ENCODE data around the gene CRTC3.
"Not testable (repeated sequence)": the region's sequence is repeated elsewhere in the genome, so short reads cannot be mapped to it uniquely, and the experiment has no call there.

The CRTC3 gene

GRCh38 chr15:90519688-90520087 lies 10.0 kb upstream of the CRTC3 start:
- DNase-seq (ENCODE audit: low read depth in 3 of 3, low spot score in 1 of 3): no peak

DNA sequence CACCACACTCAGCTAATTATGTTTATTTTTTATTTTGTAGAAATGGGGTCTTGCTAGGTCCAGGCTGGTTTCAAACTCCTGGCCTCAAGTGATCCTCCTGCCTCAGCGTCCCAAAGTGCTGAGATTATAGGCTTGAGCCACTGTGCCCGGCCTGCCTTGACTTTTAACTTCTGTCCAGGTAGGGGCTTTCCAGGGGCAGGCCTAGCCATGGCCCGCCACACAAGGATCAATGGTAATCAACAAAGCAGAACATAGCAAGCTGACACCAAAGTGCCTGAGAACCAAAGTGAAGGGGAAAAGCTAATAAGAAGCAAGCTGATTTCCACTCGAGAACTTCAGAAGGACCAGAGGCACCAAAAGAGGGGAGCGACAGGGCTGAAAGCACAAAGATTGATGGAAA lies 9.4 kb upstream of the CRTC3 start:
- DNase-seq (ENCODE audit: low read depth in 3 of 3, low spot score in 1 of 3): no peak

DNA sequence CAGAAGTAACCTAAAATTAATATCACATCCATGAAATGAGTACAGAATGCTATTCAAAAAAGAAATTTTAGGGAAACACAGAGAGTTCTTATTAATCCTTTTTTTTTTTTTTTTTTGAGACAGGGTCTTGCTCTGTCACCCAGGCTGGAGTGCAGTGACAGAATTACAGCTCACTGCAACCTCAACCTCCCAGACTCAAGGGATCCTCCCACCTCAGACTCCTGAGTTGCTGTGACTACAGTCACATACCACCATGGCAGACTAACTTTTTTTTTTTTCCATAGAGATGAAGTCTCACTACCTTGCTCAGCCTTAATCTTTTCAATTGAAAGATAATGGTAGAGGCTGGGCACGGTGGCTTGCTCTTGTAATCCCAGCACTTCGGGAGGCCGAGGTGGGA lies 6.3 kb upstream of the CRTC3 start:
- no peak for DNase-seq (ENCODE audit: low read depth in 3 of 3, low spot score in 1 of 3)

DNA sequence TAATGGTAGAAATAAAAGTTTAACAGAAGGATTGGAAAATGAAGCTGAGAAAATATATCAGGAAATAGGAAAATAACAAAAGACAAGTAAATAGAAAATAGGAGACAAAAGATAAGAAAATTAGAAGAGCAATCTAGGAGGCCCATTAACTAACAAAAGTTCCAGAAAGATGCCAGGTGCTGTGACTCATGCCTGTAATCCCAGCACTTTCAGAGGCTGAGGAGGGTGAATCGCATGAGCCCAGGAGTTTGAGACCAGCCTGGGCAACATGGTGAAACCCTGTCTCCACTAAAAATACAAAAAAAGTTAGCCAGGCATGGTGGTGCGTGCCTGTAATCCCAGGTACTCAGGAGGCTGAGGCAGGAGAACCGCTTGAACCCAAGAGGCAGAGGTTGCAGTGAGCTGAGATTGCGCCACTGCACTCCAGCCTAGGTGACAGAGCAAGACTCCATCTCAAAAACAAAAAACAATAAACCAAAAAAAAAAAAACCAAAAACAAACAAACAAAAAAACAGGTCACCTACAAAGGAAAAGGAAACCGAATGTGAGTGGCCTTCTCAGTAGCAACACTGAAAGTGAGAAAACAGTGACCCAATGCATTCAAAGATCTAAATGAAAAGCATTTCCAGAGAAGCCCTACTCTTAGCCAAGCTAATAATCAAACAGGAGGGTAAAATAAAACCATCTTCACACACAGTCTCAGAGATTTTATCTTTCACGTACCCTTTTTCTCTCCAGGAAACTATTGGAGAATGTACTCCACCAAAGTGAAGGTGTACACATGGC lies 5.5 kb upstream of the CRTC3 start:
- DNase-seq (ENCODE audit: low read depth in 3 of 3, low spot score in 1 of 3): not testable (repeated sequence)

DNA sequence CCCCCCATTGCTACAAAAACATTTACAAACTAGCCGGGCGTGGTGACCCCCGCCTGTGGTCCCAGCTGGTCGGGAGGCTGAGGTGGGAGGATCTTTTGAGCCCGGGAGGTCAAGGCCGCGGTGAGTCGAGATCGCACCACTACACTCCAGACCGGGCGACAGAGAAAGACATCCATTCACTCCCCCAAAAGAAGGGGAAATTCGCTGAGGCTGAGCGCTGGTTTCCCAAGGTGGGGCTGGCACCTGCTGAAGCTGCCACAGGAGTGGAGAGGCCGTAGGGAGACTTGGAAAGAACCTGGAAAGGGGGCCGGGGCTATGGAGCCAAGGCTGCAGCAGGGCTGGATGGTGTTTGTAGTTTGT lies 732 bp upstream of the CRTC3 start:
- no peak for DNase-seq (ENCODE audit: low read depth in 3 of 3, low spot score in 1 of 3)

DNA sequence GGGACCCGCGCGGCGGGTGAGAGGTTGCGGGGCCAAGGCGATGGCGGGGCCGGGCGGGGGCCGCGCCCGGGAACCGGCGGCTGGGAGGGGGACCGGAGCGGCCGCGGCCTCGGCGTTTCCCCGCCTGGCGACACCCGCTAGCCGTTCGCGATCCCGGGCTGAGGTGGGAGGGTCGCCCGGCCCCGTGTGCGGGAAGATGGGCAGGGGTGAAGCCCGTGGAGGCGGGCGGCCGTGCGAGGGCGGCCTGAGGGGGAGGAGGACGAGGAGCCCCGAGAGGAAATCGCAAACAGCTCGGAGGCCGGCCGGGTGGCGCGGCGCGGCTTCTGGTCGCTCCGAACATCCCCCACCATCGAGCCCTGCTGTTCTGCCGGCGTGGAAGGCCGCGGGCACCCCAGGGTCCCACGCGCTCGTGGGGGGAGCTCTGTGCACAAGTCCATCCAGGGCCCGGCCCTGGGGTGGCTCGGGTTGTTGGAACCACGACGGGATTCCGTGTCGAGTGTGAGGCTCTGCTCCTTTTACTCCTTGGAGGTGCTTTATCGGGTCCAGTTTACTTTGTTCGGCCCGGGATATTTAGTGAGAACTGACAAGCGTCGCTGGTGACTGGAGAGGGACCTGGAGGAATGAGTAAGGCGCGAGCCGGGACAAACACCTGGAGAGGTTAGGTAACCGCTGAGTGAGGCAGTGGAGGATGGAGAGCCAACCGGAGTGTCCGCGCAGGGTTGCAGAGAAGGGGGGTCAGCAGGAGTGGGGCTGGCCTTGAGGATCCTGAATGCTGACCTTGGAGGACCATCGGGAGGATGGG lies 728 bp downstream of the CRTC3 start:
- peak in 1 of 3 donors; percentile 41 for DNase-seq (ENCODE audit: low read depth in 3 of 3, low spot score in 1 of 3)

DNA sequence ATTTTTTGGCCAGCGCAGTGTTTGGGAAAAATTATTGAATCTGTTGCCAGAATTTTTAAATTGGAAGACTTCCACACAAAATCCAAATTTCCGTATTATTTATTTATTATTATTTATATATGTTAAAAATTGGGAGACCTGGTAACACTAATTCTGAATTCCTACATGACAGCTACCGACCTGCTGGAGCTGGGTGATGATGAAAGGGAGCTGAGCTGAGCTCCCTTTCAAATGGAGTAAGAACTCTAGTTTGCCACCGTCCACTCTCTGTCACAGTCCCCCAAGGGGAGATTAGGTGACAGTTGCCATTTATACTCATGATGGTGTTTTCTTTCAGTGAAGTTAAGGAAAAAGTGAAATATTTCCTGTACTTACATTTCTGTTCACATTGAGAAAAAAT lies 1.4 kb downstream of the CRTC3 start:
- no peak for DNase-seq (ENCODE audit: low read depth in 3 of 3, low spot score in 1 of 3)

DNA sequence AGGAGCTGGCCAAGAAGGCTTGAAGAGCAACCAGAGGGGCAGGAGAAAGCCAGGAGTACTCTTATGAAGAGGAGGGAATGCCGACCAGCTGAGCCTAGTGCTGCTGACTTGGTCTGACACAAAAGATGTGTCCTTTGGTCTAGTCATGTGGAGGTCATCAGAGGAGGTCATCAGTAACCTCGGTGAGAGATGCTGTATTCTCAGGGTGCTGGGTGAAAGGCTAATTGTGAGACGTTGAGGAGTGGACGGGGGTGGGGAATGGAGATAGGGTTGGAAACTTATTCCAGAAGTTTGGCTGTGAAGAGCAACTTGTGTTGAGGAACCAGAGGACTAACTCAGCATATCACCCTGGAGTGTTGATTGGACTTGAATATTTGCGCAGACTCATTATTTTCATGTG lies 5.5 kb downstream of the CRTC3 start:
- DNase-seq (ENCODE audit: low read depth in 3 of 3, low spot score in 1 of 3): no peak

GRCh38 chr15:90539789-90540188 lies 10.1 kb downstream of the CRTC3 start:
- no peak for DNase-seq (ENCODE audit: low read depth in 3 of 3, low spot score in 1 of 3)

GRCh38 chr15:90540768-90541167 lies 11.0 kb downstream of the CRTC3 start:
- DNase-seq (ENCODE audit: low read depth in 3 of 3, low spot score in 1 of 3): no peak

DNA sequence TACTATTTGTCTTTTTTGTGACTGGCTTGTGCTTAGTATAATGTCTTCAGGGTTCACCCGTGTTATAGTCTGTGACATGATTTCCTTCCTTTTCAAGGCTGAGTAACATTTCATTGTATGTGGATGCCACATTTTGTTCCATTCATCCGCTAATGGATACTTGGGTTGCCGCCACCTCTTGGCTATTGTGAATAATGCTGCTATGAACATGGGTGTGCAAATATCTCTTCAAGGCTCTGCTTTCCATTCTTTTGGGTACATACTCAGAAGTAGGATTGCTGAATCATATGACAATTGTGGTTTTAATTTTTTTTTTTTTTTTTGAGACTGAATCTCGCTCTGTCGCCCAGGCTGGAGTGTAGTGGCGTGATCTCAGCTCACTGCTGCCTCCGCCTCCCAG lies 15.4 kb downstream of the CRTC3 start:
- no peak for DNase-seq (ENCODE audit: low read depth in 3 of 3, low spot score in 1 of 3)

DNA sequence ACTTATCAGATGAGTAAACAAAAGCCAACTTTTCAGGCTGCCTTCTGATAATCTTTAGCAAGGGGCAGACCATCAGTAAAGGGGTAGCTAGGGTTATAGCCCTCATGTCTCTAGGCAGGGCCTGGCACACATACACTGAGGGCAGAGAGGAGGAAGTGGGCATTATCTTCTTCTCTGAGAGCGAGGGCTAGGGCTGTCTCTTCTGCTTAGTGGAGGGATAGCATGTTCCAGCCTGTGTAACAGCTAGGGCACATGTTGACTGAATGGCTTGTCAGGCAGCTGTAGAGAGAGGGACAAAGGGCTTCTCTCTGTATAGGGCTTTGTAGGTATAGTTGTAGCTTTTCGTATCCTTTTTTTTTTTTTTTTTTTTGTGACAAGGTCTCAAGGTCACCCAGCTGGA lies 17.8 kb downstream of the CRTC3 start:
- DNase-seq (ENCODE audit: low read depth in 3 of 3, low spot score in 1 of 3): no peak

GRCh38 chr15:90550919-90551318 lies 21.2 kb downstream of the CRTC3 start:
- no peak for DNase-seq (ENCODE audit: low read depth in 3 of 3, low spot score in 1 of 3)

GRCh38 chr15:90552162-90552928 lies 22.6 kb downstream of the CRTC3 start:
- DNase-seq (ENCODE audit: low read depth in 3 of 3, low spot score in 1 of 3): no peak

- DNase-seq (ENCODE audit: low read depth in 3 of 3, low spot score in 1 of 3): no peak
Measured at GRCh38 chr15:90552929-90553211, 23.1 kb downstream of the CRTC3 start.

- DNase-seq (ENCODE audit: low read depth in 3 of 3, low spot score in 1 of 3): no peak
Measured at GRCh38 chr15:90553248-90553745, 23.6 kb downstream of the CRTC3 start.

GRCh38 chr15:90557186-90558084 lies 27.7 kb downstream of the CRTC3 start:
- DNase-seq (ENCODE audit: low read depth in 3 of 3, low spot score in 1 of 3): no peak

DNA sequence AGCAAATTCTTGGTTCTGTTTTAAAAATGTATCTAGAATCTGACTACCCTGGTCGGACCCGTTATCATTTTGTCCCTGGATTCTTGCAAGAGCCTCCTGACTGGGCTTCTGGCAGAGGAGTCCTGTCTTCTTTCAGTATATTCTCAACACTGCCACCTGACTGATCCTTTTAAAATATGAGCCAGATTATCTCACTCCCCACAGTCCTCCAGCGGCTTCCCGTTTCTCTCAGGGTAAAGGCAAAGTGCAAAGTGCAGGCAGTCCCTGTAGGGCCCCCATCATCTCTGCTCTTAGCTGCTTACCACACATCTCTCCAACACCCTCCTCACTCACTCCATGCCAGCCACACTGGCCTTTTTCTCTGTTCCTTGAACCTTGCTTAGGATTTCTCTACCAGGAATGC lies 28.4 kb downstream of the CRTC3 start:
- no peak for DNase-seq (ENCODE audit: low read depth in 3 of 3, low spot score in 1 of 3)

- DNase-seq (ENCODE audit: low read depth in 3 of 3, low spot score in 1 of 3): no peak
Measured at GRCh38 chr15:90559119-90559518, 29.4 kb downstream of the CRTC3 start.

DNA sequence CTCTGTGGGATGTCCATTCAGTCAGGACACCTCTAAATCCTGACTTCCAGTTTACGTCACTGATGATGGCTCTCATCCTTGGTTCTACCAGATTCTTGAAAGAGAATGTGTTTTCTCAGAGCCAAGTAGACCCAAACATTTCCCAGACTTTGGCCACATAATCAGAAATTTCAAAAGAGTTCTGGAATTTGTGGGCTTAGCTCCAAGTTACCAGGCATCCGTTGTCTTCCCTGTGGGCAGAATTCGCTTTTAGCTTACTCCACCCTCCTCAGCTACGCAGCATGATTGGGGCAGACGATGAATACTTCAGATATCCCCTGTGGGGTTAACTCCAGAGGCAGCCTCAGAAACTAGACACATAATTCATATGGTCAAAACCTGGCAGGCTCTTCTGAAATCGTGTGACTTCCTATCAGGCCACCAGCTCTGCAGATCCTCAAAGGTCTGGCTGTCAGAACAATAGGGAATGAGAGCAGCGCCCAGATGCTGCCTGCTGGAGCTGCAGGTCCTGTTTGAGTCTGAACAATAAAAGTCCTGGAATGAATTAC lies 30.6 kb downstream of the CRTC3 start:
- no peak for DNase-seq (ENCODE audit: low read depth in 3 of 3, low spot score in 1 of 3)
